Stomach (tissue), 9 donors: ENCODE measurements around the gene PRR22. TPM values are rescaled to one million over a fixed set of nuclear protein-coding genes. Genes with fewer than 3 reads are reported as not detected.

Experiments used
- DNase-seq, 2 donors: peaks; one replicate each; pipeline versions ENCODE4 v3.0.0 to v3.0.0-alpha.2; 2013 to 2019
- H3K27ac ChIP-seq, 5 donors: fragments of 200-600 bp in 4 of 5; sonication (generic) in 4 of 5; one replicate each; pipeline ENCODE4 v1.5.1; 2013 to 2019; ENCODE audit warnings: mild to moderate bottlenecking in 1 of 5, moderate library complexity in 1 of 5
- H3K27me3 ChIP-seq, 3 donors: fragments of 200-600 bp; sonication (generic); one replicate each; pipeline ENCODE4 v1.5.1; 2017 to 2019; ENCODE audit warnings: mixed run types in 1 of 3
- H3K36me3 ChIP-seq, 4 donors: fragments of 200-600 bp; sonication (generic); 1 replicate in 3 of 4; 2 replicates in 1 of 4; pipeline ENCODE4 v1.5.1; 2016 to 2019
- H3K4me1 ChIP-seq, 4 donors: fragments of 200-600 bp; sonication (generic); one replicate each; pipeline ENCODE4 v1.5.1; 2016 to 2019
- H3K4me3 ChIP-seq, 4 donors: fragments of 200-600 bp; sonication (generic) in 3 of 4; one replicate each; pipeline ENCODE4 v1.5.1; 2016 to 2019; ENCODE audit warnings: mild to moderate bottlenecking in 1 of 4
- H3K9me3 ChIP-seq, 4 donors: fragments of 200-600 bp; sonication (generic); one replicate each; pipeline ENCODE4 v1.5.1; 2016 to 2019
- EP300 ChIP-seq: sonication (generic); formaldehyde crosslinking; IDR thresholded peaks from one replicate; pipeline ENCODE4 v1.6.1; 2017; ENCODE audit warnings: antibody characterized with exemption
- POLR2A ChIP-seq, 4 donors: fragments of 450-650 bp; IDR thresholded peaks; one replicate each; pipeline ENCODE4 v1.6.1; 2016; ENCODE audit warnings: antibody characterized with exemption in 4 of 4, control low read depth in 2 of 4, mild to moderate bottlenecking in 1 of 4, moderate library complexity in 1 of 4
- POLR2AphosphoS5 ChIP-seq, 3 donors: sonication (generic); formaldehyde crosslinking; IDR thresholded peaks; one replicate each; pipeline ENCODE4 v1.6.1; 2016; ENCODE audit warnings: antibody characterized with exemption in 3 of 3
- WGBS, 5 donors: extraction: QIAGEN DNeasy Blood & Tissue Kit in 3 of 5; methylation state at CpG; one replicate each; pipeline versions ENCODE4 v1.1.5 to v1.1.7; 2013 to 2018; 5-methylcytosine and 5-hydroxymethylcytosine counted together
- intact Hi-C: fragments of 100-400 bp; cut with DNase I; formaldehyde crosslinking; loops from one replicate; pipeline ENCODE4 v1.15.1; 2023; ENCODE audit warnings: low total_unique reads
- polyA plus RNA-seq, 3 donors: library from polyadenylated mRNA; stranded (reverse); fragments of 200-250 nt; gene quantifications; one replicate each; pipeline ENCODE4 v1.2.3, GENCODE V29; 2013
- total RNA-seq, 5 donors: library from RNA; depleted of rRNA; stranded (reverse); fragments of >200 nt; gene quantifications; one replicate each; pipeline versions ENCODE4 v1.1.0 to v1.2.3, GENCODE V29; 2014 to 2016
- TF ChIP-seq, protein P1 (sequence below), 7 experiments: fragments of 450-650 bp in 4 of 7; fragments of 200-600 bp in 3 of 7; sonication (generic) in 3 of 7; IDR thresholded peaks; one replicate each; pipeline ENCODE4 v1.5.1; 2016 to 2019; ENCODE audit warnings: antibody characterized with exemption in 7 of 7, control low read depth in 2 of 7, mild to moderate bottlenecking in 1 of 7
- donor health status: healthy with polysubstance abuse.
- donor health status: Bipolar disorder and iron deficiency.
- donor health status: healthy.

Gene PRR22
- total and polyA plus RNA-seq, 8 donors: 0.73 to 12.1 (median 6.4) TPM; not detected in 1

DNA sequence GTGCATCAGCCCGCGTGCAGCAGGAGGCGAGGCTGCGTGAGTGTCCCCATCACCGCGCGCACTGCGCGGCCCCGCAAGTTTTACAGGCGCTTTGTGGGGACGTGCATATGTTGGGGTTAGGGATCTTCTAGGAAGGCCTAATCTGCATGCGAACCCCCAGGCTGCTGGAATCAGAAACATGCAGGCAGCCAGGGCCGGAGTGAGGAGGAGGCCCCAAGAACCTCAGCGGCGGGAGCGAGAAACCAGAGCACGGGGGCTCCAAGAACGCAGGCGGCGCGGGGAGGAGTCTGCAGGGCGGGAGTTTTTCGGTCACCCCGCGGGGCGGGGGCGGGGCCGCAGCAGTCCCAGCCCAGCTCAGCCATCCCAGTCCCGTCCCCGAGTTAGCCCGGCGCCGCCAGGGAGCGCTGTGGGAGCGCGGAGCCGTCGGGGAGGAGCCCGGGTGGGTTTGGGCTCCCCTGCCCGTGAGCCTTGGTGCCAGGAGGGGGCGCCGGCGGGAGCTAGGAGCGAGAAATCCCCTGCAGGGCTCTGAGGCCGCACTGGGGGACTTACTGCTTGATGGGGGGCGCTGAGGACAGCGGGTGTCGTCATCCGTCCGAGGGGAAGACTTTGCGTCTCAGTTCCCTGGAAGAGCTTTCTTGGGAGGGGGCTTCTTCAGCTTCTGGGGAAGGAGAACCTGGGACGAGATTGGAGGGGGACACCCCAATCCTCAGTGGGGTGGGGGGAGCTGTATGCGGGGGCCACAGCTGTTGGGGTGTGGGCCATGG lies 19.4 kb upstream of the PRR22 start:
- peak; percentile 95 to 98 for DNase-seq
- 0 to 3% (median 1%) methylated on average over 24 to 54 of the region's 54 CpGs for WGBS, 5 donors
- peaks cover 0 to 4% (median 0%) of the 10 kb centered on the region in 4 donors for H3K36me3 ChIP-seq
- peaks cover 39 to 69% (median 67%) of the 10 kb centered on the region in 4 donors for H3K4me1 ChIP-seq
- TF ChIP-seq POLR2A (IDR thresholded peaks at IDR 0.05) (no peak), POLR2AphosphoS5 (IDR thresholded peaks at IDR 0.05) (peak in 2 of 3 donors; percentile 12 to 77), EP300 (no peak)
- TF ChIP-seq, protein P1, sequence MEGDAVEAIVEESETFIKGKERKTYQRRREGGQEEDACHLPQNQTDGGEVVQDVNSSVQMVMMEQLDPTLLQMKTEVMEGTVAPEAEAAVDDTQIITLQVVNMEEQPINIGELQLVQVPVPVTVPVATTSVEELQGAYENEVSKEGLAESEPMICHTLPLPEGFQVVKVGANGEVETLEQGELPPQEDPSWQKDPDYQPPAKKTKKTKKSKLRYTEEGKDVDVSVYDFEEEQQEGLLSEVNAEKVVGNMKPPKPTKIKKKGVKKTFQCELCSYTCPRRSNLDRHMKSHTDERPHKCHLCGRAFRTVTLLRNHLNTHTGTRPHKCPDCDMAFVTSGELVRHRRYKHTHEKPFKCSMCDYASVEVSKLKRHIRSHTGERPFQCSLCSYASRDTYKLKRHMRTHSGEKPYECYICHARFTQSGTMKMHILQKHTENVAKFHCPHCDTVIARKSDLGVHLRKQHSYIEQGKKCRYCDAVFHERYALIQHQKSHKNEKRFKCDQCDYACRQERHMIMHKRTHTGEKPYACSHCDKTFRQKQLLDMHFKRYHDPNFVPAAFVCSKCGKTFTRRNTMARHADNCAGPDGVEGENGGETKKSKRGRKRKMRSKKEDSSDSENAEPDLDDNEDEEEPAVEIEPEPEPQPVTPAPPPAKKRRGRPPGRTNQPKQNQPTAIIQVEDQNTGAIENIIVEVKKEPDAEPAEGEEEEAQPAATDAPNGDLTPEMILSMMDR (IDR thresholded peaks at IDR 0.05): peak in 5 of 7 experiments; percentile 86 to 94 (median 90)
- H3K27me3 ChIP-seq: peaks cover 0 to 68% (median 24%) of the 10 kb centered on the region in 3 donors
- H3K9me3 ChIP-seq: no peaks in the 10 kb centered on the region
- peak overlapping the region; percentile 46 to 88 (median 69) for H3K27ac ChIP-seq
- intact Hi-C loops: loop anchor here (10.0 kb wide), 1 partner anchor 91 kb away; no protein-coding TSS in a partner anchor
- H3K4me3 ChIP-seq: peak overlapping the region; percentile 44 to 63 (median 52)

DNA sequence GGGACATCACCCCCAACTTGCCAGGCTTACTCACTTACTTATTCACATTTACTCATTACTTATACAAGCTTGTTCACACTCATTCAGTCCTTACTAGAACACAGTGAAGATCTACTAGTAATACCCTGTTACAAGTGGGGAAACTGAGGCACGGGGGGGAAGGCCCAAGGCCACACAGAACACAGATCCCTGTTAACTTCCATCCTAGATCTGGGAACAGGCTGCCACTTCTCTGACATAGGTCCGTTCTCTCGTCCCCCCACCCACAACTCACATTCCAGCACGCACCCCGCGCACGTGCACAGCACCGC lies 18.9 kb upstream of the PRR22 start:
- no peaks in the 10 kb centered on the region for H3K9me3 ChIP-seq
- 5 to 22% (median 8%) methylated on average over 8 of the region's 8 CpGs for WGBS, 5 donors
- H3K4me3 ChIP-seq: peak overlapping the region; percentile 30 to 49 (median 40)

DNA sequence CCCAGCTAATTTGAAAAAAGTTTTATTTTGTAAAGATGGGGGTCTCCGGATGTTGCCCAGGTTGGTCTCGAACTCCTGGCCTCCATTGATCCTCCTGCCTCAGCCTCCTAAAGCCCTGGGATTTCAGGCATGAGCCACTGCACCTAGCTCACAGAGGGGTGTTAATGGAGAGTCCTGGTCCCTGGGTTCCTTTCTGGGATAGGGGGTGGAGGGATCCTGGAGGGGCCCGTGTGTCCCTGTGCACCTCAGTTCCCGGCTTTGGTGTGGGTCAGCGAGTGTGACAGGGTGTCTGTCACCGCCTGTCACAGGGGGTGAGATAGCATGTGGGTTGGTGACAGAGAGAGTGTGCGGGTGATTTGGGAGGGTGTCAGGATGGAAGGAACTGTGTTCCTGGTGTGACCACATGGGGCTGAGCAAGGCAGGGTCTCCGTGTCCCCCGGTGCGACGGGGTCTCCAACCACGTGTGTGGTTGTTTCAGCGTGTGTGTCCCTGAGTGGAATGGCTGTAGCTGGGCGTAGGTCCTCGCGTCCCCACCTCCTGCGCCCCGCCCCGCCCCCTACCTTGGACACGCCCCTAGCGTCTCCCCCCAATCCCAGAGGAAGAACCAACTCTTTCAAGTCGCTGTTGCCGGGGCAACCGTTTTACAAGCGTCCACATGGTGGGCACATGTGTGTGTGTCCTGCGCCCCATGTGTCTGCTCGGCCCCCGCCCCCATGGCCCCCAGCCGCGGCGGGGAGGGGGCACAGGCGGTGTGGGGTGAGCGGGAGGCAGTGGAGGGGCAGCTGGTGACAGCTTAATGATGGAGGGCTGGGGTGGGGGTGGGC lies 17.5 kb upstream of the PRR22 start:
- DNase-seq: peak in 1 of 2 donors; percentile 82
- Histone ChIP-seq H3K36me3 (no peaks in the 10 kb centered on the region), H3K27ac (no peak overlapping the region), H3K4me3 (no peak overlapping the region), H3K9me3 (no peaks in the 10 kb centered on the region), H3K4me1 (peaks cover 45 to 75% (median 72%) of the 10 kb centered on the region in 4 donors), H3K27me3 (peaks cover 0 to 72% (median 24%) of the 10 kb centered on the region in 3 donors)
- 9 to 24% (median 13%) methylated on average over 17 to 33 of the region's 33 CpGs for WGBS, 5 donors
- intact Hi-C loops: loop anchor here (10.0 kb wide), 1 partner anchor 93 kb away; no protein-coding TSS in a partner anchor
- TF ChIP-seq EP300 (no peak), POLR2AphosphoS5 (IDR thresholded peaks at IDR 0.05) (no peak), POLR2A (IDR thresholded peaks at IDR 0.05) (no peak)
- TF ChIP-seq, protein P1 (IDR thresholded peaks at IDR 0.05): no peak

More for the DNA sequence above, 18.9 kb upstream of the PRR22 start:
- peak overlapping the region in 2 of 5 donors; percentile 46 to 88 for H3K27ac ChIP-seq
- no peak for DNase-seq
- TF ChIP-seq POLR2A (IDR thresholded peaks at IDR 0.05): no peak
- no peak for TF ChIP-seq POLR2AphosphoS5 (IDR thresholded peaks at IDR 0.05)
- TF ChIP-seq, protein P1 (IDR thresholded peaks at IDR 0.05): no peak
- TF ChIP-seq EP300: no peak
- peaks cover 45 to 73% (median 71%) of the 10 kb centered on the region in 4 donors for H3K4me1 ChIP-seq
- intact Hi-C loops: loop anchor here (10.0 kb wide), 1 partner anchor 91 kb away; no protein-coding TSS in a partner anchor
- H3K36me3 ChIP-seq: peaks cover 0 to 4% (median 0%) of the 10 kb centered on the region in 4 donors
- H3K27me3 ChIP-seq: peaks cover 0 to 72% (median 24%) of the 10 kb centered on the region in 3 donors
